OCI-LY3 (cell line): Measurements from ENCODE around the gene TAF10.

ENCODE experiments used
- CTCF ChIP-seq: fragments of 200-600, 300-600 bp; sonication (generic); IDR thresholded peaks from 2 replicates; pipeline ENCODE4 v1.5.1; 2014; ENCODE audit warnings: antibody characterized with exemption, low read length, low read depth
- EZH2phosphoT487 ChIP-seq: fragments of 200-600 bp; shearing (Covaris generic); IDR thresholded peaks from 2 replicates; pipeline ENCODE4 v1.6.1; 2018; ENCODE audit warnings: antibody characterized with exemption, mixed run types, low read depth

GRCh38 chr11:6608011-6608410 lies 4.0 kb downstream of the TAF10 start:
- TF ChIP-seq CTCF (no peak), EZH2phosphoT487 (no peak)
